Stimulated activated naive CD8-positive, alpha-beta T cell treated with anti-CD3 and anti-CD28 coated beads, Interleukin-15, Interleukin-2, amounts not matched to agents 100 ng/mL and 50 ng/mL, for 24 hours (primary cell): ENCODE data around the gene ALPK3.
"Not testable (repeated sequence)": the region's sequence is repeated elsewhere in the genome, so short reads cannot be mapped to it uniquely, and the experiment has no call there.

Experiments
- H3K27ac Mint-ChIP-seq: one replicate; pipeline ENCODE4 v1.8.0; 2021; ENCODE audit warnings: mild to moderate bottlenecking, mixed read lengths
- H3K27me3 Mint-ChIP-seq: one replicate; pipeline ENCODE4 v1.8.0; 2021; ENCODE audit warnings: mixed read lengths
- H3K36me3 Mint-ChIP-seq: one replicate; pipeline ENCODE4 v1.8.0; 2021; ENCODE audit warnings: low read depth, mixed read lengths
- H3K4me1 Mint-ChIP-seq: one replicate; pipeline ENCODE4 v1.8.0; 2021; ENCODE audit warnings: low read depth, mixed read lengths
- H3K4me3 Mint-ChIP-seq: one replicate; pipeline ENCODE4 v1.8.0; 2021; ENCODE audit warnings: mild to moderate bottlenecking, mixed read lengths
- H3K9me3 Mint-ChIP-seq: one replicate; pipeline ENCODE4 v1.8.0; 2021; ENCODE audit warnings: mixed read lengths

Gene ALPK3

GRCh38 chr15:84839714-84840113 lies 22.6 kb downstream of the ALPK3 start:
- no peaks in the 10 kb centered on the region for H3K9me3 Mint-ChIP-seq
- no peaks in the 10 kb centered on the region for H3K36me3 Mint-ChIP-seq
- no peak overlapping the region for H3K4me3 Mint-ChIP-seq
- H3K27ac Mint-ChIP-seq = no peak overlapping the region
- H3K27me3 Mint-ChIP-seq = no peaks in the 10 kb centered on the region
- H3K4me1 Mint-ChIP-seq = no peaks in the 10 kb centered on the region

DNA sequence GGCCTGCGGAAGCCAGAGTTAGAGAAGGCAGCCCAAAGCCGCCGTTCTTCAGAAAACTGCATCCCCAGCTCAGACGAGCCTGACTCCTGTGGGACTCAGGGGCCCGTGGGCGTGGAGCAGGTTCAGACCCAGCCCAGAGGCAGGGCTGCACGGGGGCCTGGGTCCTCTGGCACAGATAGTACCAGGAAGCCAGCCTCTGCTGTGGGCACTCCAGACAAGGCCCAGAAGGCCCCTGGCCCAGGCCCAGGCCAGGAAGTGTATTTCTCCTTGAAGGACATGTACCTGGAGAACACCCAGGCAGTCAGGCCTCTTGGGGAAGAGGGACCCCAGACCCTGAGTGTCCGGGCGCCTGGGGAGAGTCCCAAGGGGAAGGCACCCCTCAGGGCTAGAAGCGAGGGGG lies 23.1 kb downstream of the ALPK3 start:
- Mint-ChIP-seq H3K36me3 (no peaks in the 10 kb centered on the region), H3K4me1 (no peaks in the 10 kb centered on the region), H3K27ac (no peak overlapping the region), H3K27me3 (no peaks in the 10 kb centered on the region), H3K4me3 (no peak overlapping the region), H3K9me3 (no peaks in the 10 kb centered on the region)

GRCh38 chr15:84840741-84841429 lies 23.7 kb downstream of the ALPK3 start:
- Mint-ChIP-seq H3K36me3 (no peaks in the 10 kb centered on the region), H3K4me3 (no peak overlapping the region), H3K4me1 (no peaks in the 10 kb centered on the region), H3K27ac (no peak overlapping the region), H3K27me3 (no peaks in the 10 kb centered on the region), H3K9me3 (no peaks in the 10 kb centered on the region)

- Mint-ChIP-seq H3K4me1 (no peaks in the 10 kb centered on the region), H3K27ac (no peak overlapping the region), H3K27me3 (no peaks in the 10 kb centered on the region), H3K36me3 (peaks cover 12% of the 10 kb centered on the region), H3K4me3 (no peak overlapping the region), H3K9me3 (peaks cover 13% of the 10 kb centered on the region)
Observed at GRCh38 chr15:84842781-84843180, 25.6 kb downstream of the ALPK3 start.

DNA sequence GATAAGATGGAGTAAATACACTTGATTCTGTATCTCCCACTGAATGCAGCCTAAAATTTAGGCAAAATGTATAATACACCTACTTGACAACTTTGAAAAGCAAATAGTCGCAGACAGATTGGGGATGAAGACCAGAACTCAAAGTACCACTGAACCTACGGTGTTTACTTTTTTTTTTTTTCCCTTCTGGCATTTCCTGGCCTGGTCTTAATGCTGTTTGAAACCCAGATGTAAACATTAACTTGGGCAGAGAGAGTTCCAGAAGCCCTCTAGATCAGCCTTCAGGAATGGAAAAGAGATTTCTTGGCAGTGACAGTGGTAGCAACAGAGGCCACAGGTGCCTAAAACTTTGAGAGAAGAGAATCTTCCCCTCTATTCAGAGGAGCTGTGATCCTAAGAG lies 27.8 kb downstream of the ALPK3 start:
- Mint-ChIP-seq H3K27ac (no peak overlapping the region), H3K9me3 (peaks cover 13% of the 10 kb centered on the region), H3K4me1 (no peaks in the 10 kb centered on the region), H3K27me3 (no peaks in the 10 kb centered on the region), H3K4me3 (no peak overlapping the region), H3K36me3 (peaks cover 12% of the 10 kb centered on the region)

DNA sequence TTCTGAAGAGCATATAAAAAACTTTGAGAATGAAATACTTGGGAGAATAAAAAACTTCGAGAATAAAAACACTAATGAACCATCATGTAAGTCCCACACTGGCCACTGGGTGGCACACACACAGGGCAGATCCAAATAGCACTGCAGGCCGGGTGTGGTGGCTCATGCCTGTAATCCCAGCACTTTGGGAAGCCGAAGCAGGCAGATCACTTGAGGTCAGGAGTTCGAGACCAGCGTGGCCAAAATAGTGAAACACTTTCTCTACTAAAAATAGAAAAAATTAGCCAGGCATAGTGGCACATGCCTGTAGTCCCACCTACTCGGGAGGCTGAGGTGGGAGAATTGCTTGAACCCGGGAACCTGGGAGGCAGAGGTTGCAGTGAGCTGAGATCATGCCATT lies 28.5 kb downstream of the ALPK3 start:
- not testable (repeated sequence) for H3K27ac Mint-ChIP-seq, H3K27me3 Mint-ChIP-seq, H3K4me1 Mint-ChIP-seq, H3K4me3 Mint-ChIP-seq
- H3K36me3 Mint-ChIP-seq = peaks cover 12% of the 10 kb centered on the region
- H3K9me3 Mint-ChIP-seq = peaks cover 13% of the 10 kb centered on the region

DNA sequence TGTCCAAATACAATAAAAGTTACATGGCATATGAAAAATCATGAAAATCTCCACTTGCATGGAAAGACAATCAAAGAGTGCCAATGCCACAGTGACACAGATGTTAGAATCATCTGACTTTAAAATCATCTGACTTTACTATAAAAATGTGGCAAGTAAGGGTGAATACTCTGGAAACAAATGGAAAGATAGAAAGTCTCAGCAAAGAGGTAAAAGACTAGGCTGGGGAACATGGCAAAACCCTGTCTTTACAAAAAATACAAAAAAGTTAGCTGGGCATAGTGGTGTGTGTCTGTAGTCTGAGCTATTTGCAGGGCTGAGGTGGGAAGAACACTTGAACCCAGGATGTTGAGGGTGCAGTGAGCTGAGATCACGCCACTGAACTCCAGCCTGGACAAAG lies 29.1 kb downstream of the ALPK3 start:
- peaks cover 13% of the 10 kb centered on the region for H3K9me3 Mint-ChIP-seq
- no peak overlapping the region for H3K27ac Mint-ChIP-seq
- H3K36me3 Mint-ChIP-seq = peaks cover 12% of the 10 kb centered on the region
- H3K4me1 Mint-ChIP-seq = no peaks in the 10 kb centered on the region
- no peaks in the 10 kb centered on the region for H3K27me3 Mint-ChIP-seq
- H3K4me3 Mint-ChIP-seq = no peak overlapping the region

- H3K27me3 Mint-ChIP-seq = no peaks in the 10 kb centered on the region
- no peak overlapping the region for H3K4me3 Mint-ChIP-seq
- H3K27ac Mint-ChIP-seq = no peak overlapping the region
- H3K9me3 Mint-ChIP-seq = peaks cover 13% of the 10 kb centered on the region
- H3K4me1 Mint-ChIP-seq = no peaks in the 10 kb centered on the region
- peaks cover 12% of the 10 kb centered on the region for H3K36me3 Mint-ChIP-seq
Observed at GRCh38 chr15:84847382-84847781, 30.2 kb downstream of the ALPK3 start.

GRCh38 chr15:84852212-84852611 lies 35.1 kb downstream of the ALPK3 start:
- Mint-ChIP-seq H3K27ac (no peak overlapping the region), H3K27me3 (no peaks in the 10 kb centered on the region), H3K9me3 (peaks cover 3% of the 10 kb centered on the region), H3K4me1 (no peaks in the 10 kb centered on the region), H3K4me3 (no peak overlapping the region), H3K36me3 (peaks cover 2% of the 10 kb centered on the region)

DNA sequence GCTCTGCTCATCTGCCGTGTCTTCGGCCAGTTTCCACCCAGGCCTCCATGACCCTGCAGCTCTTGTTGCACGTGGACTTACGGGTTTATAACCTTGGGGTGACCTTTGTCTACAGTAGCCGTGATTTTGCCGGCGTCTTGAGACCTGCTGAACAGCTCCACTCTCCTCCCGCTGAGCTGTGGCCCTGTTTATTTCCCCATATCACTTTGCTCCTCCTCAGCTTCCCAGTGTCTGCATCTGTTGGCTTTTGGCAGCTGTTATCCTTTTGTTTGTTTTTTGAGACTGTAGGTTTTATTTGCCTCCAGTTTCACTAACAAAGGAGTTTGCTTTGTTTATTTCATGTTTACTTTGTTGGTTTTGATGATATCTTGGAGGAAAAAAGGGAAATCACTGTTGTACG lies 38.0 kb downstream of the ALPK3 start:
- Mint-ChIP-seq H3K4me1 (no peaks in the 10 kb centered on the region), H3K27ac (no peak overlapping the region), H3K9me3 (no peaks in the 10 kb centered on the region), H3K4me3 (no peak overlapping the region), H3K36me3 (no peaks in the 10 kb centered on the region), H3K27me3 (no peaks in the 10 kb centered on the region)

DNA sequence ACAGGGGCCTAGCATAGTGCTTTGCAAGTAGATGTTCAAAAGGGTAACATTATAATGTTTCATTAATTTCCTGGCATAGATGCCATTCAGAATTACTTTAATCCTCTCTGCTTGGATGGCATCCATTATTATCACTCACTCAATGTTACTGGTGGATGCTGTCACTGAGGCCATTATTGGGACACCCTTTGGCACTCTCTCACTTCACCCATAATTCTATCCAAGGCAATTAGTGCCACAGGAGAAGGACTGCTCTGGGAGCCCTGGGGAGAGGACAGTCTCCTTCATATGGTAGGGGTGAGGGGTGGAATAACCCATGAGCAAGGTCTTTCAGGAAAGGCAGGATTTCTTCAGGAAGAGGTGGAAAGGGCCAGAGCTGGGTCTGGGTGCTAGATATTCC lies 38.6 kb downstream of the ALPK3 start:
- H3K27ac Mint-ChIP-seq = no peak overlapping the region
- H3K4me1 Mint-ChIP-seq = no peaks in the 10 kb centered on the region
- no peak overlapping the region for H3K4me3 Mint-ChIP-seq
- no peaks in the 10 kb centered on the region for H3K36me3 Mint-ChIP-seq
- H3K27me3 Mint-ChIP-seq = no peaks in the 10 kb centered on the region
- no peaks in the 10 kb centered on the region for H3K9me3 Mint-ChIP-seq

DNA sequence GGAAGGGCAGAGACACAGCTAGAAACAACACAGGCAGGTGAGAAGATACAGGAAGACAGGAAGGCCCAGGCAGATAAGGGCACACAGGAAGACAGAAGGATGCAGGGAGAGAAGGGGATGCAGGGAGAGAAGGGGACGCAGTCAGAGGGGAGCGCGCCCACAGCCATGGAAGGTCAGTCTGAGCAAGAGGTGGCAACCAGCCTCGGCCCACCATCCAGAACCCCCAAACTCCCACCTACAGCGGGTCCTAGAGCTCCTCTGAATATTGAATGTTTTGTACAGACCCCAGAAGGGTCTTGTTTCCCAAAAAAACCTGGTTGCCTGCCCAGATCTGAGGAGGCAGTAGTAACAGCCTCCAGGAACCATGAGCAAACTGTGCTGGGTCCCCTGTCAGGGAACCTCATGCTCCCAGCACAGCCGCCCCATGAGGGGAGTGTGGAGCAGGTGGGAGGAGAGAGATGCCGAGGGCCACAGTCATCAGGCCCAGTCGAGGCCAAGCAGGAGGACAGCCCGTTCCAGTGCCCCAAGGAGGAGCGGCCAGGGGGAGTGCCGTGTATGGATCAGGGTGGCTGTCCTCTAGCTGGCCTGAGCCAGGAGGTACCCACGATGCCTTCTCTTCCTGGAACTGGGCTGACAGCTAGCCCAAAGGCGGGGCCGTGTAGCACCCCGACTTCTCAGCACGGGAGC lies 39.7 kb downstream of the ALPK3 start:
- Mint-ChIP-seq H3K36me3 (no peaks in the 10 kb centered on the region), H3K9me3 (no peaks in the 10 kb centered on the region), H3K27ac (no peak overlapping the region), H3K27me3 (no peaks in the 10 kb centered on the region), H3K4me1 (no peaks in the 10 kb centered on the region), H3K4me3 (no peak overlapping the region)

DNA sequence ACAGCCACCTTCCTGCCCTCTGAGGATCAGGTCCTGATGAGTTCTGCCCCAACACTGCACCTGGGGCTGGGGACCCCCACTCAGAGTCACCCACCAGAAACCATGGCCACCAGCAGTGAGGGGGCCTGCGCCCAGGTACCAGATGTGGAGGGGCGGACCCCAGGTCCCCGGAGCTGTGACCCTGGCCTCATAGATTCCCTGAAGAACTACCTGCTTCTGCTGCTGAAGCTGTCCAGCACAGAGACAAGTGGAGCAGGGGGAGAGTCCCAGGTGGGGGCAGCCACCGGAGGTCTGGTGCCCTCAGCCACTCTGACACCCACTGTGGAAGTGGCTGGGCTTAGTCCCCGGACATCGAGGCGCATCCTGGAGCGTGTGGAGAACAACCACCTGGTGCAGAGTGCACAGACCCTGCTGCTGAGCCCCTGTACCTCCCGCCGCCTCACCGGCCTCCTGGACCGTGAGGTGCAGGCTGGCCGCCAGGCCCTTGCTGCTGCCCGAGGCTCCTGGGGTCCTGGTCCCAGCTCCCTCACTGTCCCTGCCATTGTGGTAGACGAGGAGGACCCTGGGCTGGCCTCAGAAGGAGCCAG lies 40.4 kb downstream of the ALPK3 start:
- H3K36me3 Mint-ChIP-seq = no peaks in the 10 kb centered on the region
- no peaks in the 10 kb centered on the region for H3K27me3 Mint-ChIP-seq
- no peaks in the 10 kb centered on the region for H3K9me3 Mint-ChIP-seq
- no peaks in the 10 kb centered on the region for H3K4me1 Mint-ChIP-seq
- no peak overlapping the region for H3K4me3 Mint-ChIP-seq
- H3K27ac Mint-ChIP-seq = no peak overlapping the region

GRCh38 chr15:84858231-84858630 lies 41.1 kb downstream of the ALPK3 start:
- H3K4me3 Mint-ChIP-seq = no peak overlapping the region
- no peaks in the 10 kb centered on the region for H3K27me3 Mint-ChIP-seq
- H3K9me3 Mint-ChIP-seq = no peaks in the 10 kb centered on the region
- no peaks in the 10 kb centered on the region for H3K36me3 Mint-ChIP-seq
- no peaks in the 10 kb centered on the region for H3K4me1 Mint-ChIP-seq
- no peak overlapping the region for H3K27ac Mint-ChIP-seq

GRCh38 chr15:84859144-84859543 lies 42.0 kb downstream of the ALPK3 start:
- H3K9me3 Mint-ChIP-seq = no peaks in the 10 kb centered on the region

GRCh38 chr15:84859651-84860050 lies 42.5 kb downstream of the ALPK3 start:
- no peaks in the 10 kb centered on the region for H3K36me3 Mint-ChIP-seq
- H3K4me1 Mint-ChIP-seq = no peaks in the 10 kb centered on the region
- no peaks in the 10 kb centered on the region for H3K27me3 Mint-ChIP-seq
- H3K4me3 Mint-ChIP-seq = no peak overlapping the region
- H3K9me3 Mint-ChIP-seq = no peaks in the 10 kb centered on the region
- no peak overlapping the region for H3K27ac Mint-ChIP-seq

More at GRCh38 chr15:84859144-84859543, 42.0 kb downstream of the ALPK3 start:
- H3K27ac Mint-ChIP-seq = no peak overlapping the region
- H3K4me1 Mint-ChIP-seq = no peaks in the 10 kb centered on the region
- no peak overlapping the region for H3K4me3 Mint-ChIP-seq
- H3K27me3 Mint-ChIP-seq = no peaks in the 10 kb centered on the region
- H3K36me3 Mint-ChIP-seq = no peaks in the 10 kb centered on the region
